Activated effector memory CD4-positive, alpha-beta T cell treated with Interleukin-2 at 50 U/mL for 16 hours (primary cell): ENCODE results near the gene PRKN.
"Not testable (repeated sequence)": the region's sequence is repeated elsewhere in the genome, so short reads cannot be mapped to it uniquely, and the experiment has no call there.

Source experiments
- DNase-seq: peaks from one replicate; pipeline ENCODE4 v3.0.0-alpha.2; 2020

PRKN gene

DNA sequence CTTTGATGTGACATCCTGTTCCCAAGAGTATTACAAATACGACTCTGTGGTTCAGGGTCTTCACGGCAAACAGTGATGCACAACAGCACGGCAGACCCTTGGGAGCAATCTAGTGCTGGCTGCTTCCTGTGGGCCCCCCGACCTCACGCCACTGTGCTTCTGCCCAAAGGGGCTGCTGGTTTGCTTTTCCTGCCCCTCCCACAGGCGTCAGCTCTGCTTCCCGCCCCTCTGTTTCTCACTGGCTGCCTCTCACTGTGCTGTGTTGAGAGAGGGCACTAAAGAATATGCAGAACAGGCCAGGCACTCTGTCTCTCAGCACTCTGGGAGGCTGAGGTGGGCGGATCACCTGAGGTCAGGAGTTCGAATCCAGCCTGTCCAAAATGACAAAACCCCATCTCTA lies 899.2 kb downstream of the PRKN start:
- no peak for DNase-seq

DNA sequence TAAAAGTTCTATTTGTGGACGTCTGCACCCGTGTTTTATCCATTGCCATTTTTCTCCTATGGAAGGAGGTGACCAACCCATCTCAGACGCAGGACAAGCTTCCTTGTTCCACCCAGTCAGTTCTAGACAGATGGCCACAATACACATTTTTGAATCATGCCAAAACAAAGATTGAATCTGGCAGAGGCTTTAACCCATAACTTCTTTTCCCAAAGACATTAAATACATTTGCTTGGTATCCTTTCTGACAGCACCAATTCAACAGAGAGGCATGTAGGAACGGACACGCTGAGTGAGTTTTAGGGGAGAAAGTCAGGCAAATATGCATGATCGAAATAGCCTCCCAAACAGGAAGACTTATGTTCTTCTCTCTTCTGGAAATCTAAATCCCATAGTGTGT lies 901.1 kb downstream of the PRKN start:
- no peak for DNase-seq

DNA sequence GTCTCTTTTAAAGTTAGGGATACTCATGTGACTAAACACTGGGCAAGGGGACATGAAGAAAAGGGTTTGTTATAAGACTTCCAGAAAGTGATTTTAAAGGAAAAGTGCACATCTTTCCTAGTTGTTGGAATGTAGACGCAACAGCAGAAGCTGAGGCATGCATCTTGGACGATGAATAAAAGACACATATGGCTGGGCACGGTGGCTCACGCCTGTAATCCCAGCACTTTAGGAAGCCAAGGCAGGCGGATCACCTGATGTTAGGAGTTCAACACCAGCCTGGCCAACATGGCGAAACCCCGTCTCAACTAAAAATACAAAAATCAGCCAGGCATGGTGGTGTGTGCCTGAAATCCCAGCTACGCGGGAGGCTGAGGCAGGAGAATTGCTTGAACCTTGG lies 905.4 kb downstream of the PRKN start:
- DNase-seq, result not testable (repeated sequence)

DNA sequence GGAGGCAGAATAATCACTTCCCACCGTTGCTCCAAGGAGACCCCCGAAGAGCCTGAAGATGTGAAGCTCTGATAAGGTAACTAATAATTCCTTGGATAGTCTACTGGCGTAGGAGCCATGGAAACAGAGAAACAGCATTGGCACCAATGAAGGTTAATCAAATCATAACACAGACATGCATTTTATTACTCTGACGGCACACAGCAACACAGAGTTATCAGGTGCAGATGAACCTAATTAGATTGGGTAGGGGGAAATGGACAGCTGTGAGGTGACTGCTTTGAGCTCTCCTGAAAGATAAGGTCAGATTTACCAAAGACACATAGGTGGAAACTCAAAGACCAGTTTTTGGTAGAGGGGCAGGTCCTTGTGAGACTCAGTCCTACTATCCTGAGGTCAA lies 909.7 kb downstream of the PRKN start:
- no peak for DNase-seq

DNA sequence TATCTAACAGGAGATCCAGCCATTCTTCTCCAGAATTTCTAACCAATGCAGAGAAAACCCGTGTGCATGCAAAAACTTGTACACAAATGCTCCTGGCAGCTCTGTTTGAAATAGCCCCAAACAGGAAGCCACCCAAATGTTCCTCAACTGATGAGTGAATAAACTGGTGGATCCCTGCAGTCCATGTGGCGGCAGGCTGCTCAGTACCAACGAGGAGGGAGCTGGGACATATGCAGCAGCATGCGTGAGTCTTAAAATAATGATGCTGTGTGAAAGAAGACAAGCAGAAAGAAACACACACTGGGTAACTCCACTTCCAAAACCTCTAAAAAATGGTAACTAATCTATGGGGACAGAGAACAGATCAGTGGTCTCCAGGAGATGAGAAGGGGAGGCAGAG lies 911.6 kb downstream of the PRKN start:
- no peak for DNase-seq

DNA sequence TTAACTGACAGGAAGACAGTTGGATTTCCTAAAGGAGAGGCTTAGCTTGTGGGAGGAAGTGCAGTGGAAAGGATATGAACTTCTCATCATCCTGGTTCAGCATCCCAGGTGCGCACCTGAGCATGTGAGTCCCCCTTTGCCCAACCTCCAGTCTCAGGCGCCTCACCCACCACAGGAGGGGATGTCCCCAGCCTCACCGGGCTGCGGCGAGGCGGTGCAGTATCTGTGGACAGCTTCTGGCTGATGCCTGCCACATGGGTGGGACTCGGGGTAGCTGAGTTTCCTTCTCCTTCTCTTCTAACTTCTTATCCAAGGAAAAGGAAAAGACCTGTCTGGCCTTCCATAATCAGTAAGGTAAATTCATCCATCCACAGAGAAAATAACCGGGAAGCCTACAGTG lies 914.4 kb downstream of the PRKN start:
- DNase-seq, result no peak

DNA sequence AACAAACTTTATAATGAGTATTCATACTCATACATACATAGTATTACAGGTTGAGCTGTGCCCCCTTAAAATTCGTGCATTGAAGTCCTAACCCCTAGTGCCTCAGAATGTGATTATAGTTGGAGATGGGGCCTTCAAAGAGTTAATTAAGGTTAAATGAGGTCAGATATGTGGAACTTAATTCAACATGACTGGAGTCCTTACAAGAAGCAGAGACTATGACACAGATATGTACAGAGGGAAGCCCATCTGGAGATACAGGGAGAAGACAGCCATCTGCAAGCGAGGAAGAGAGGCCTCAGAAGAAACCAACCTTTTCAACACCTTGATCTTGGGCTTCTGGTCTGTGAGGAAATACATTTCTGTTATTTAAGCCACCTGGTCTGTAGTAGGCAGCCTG lies 917.6 kb downstream of the PRKN start:
- DNase-seq, result no peak

DNA sequence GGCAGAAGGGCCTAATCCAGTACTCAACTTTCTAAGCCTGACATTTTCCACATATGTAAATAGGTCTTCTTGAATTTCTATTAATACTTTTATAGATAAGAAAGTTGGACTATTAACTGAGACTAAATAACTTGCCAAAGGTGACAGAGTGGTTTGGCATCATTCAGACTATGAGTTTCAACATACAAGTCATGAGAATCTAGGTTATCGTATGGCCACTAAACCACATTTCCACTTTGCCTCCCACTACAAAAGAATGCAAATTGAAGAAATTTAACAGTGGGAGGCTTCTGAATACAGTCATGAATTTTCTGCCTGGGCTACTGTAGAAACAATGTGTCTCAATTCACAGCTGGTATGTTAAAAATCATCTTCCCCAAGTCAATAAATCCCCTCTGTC lies 922.7 kb downstream of the PRKN start:
- DNase-seq, result no peak

DNA sequence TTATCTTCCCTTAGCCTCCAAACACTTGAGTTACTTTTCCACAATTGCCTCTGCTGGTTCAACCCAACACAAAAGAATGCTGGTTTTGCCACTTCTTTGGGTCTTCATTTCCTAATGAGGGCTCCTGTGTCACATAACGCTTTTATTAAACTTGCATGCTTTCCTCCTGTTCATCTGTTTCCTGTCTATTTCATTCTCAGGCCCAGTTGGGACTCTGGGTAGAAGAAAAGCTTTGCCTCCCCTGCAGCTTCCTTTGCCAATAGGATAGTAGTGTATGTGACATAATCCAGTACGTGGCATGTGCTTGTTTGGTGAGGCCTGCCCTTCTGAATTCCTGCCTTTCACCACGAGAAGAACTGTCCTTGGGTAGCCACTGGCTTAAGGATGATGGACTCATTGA lies 924.4 kb downstream of the PRKN start:
- DNase-seq, result no peak

DNA sequence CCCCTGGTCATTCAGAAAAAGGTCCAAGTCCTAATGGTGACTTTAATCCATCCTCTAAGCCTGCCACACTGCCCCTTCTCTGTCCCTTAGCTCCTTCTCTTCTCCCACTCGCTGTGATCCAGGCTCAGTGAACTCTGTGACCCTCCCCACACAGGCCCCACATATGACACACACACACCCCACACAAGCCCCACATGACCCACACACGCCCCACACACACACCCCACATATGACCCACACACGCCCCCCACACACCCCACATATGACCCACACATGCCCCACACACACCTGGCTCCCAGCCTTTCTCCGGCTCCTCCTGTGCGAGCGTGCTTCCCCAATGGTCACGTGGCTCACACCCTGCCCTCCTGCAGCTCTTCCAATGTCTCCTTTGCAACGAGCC lies 925.3 kb downstream of the PRKN start:
- no peak for DNase-seq

DNA sequence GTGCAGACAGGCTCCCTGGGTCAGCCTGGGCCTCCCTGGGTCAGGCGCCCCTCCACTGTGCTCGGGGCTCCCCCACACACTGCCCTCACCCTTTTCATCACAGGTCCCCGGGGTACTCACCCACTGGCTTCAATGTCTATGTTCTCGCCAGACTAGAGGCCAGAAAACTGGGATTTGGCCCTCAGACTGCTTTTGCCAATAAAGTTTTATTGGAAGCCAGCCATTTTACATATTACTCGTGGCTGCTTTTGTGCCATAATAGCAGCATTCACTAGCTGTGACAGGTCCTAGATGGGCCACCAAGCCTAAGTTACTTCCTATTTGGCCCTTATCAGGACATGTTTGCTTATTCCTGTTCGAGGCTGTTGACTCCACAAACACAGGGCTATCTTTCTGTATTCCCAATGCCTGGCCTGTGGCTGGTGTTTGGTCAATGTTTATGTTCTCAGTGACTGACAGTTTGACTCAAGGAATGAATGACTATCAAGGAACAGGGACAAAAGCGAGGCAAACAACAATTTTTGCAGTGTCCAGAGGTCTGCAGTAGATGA lies 928.6 kb downstream of the PRKN start:
- DNase-seq, result no peak

DNA sequence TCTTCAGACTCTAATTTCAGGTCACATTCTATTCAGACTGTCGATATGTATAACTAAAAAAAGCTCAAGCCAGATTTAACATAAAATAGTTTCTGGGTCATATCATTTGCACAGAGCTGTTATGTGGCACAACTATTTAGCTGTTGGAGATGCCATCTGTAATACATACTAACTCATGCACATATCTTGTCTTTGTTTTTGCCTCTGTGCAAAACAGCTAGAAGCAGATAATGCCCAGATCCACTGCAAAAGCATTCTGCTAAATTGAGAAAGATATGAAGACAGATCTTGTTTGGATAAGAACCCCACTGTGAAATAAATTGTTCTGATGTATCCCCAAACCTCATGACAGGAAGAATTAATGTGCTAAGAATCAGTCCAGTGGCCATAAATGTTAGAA lies 930.9 kb downstream of the PRKN start:
- DNase-seq, result no peak

DNA sequence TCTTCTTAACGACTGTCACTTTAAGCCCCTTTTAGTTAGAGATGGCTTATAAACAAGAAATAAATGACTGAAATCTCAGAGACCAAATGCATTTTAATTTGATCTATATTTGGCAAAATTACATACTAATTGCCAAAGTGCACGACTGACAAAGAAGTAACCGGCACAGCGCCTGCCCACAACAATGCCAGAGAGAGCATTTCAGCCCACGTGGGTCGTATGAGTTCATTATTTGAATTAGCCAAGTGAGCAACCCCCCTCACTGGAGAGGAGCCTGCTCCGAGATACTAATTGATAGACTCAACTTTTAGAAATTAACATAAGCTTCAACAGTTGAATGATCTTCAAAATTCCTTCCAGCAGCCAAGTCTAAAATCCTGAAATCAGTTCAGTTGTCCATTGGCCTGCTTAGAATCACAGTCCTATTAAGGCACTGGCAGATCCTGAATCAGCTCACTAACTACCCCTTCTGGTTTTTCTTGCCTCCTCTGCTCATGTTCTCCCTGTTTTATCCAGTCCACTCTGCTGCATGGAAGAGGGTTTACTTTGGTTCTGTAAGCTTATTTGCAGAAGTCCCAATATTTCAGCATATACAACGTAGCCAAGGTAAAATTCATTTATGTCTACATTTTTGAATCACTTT lies 934.6 kb downstream of the PRKN start:
- no peak for DNase-seq

DNA sequence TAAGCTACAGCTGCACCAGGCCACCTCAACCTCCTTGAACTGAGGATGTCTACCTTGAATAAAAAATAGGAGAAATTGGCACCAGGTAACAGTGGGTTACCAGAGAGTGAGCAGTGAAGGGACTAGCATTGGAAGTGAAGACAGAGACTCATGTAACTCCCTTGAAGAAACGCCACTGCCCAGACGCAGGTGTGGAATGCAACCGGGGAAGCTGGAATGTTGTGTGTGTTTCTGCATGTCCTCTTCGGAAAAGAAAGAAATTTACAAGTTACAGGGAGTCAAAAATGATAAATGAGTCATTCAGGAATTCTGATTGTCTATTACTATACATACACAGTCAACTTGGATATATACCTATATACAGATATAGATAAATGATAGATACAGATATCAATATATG lies 939.0 kb downstream of the PRKN start:
- DNase-seq, result no peak

DNA sequence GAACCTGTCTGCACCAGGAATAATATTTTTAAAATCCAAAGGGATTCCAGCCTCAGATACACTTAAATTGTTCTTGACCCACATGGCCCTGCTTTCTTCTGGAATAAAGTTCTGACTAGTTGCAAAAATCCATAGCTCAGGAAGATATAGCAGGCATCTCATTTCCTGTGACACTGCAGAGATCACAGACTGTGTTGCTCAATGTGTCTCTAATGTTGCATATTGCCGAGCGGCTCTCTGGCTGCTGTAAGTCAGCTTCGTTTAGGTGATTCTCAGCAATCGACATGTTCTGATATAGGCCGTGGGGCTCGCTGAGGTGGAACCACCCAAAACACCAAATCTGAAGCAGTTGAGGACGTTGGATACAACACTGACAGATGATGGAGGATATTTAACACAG lies 955.4 kb downstream of the PRKN start:
- no peak for DNase-seq

DNA sequence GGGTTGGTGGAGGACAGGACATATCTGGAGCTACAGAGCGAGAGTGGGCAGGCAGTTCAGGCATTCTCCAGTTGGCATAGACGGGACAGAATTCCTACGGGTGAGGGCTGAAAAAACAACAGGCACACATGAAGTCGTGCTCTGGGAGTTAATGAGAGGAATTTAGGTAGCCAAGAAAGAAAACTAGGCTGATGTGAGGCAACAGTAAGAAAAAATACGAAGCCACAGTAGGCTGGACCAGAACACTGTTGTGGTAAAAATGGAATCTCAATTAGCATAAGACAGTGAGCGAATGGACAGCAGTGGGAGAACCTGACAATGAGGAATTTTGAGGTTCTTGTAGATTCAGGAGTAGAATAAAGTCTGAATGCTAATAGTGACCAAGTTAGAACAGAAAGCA lies 965.6 kb downstream of the PRKN start:
- DNase-seq, result no peak

DNA sequence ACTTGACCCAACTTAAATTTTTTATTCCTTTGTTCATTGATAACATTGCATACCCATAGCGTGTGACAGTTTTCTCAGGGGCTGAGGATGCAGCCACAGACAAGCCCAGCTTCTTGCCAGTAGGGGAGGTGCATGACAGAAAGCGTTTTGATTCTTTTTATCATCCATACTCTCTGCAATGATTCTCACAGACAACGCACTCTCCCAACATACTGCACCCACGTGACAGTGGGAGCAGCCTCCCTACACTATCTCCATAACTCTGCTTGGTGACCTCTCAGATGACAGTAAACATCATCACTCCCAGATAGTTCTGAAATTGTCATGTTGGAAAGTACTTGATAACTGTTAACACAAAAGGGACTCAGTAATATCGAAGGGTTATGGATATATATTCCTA lies 972.5 kb downstream of the PRKN start:
- no peak for DNase-seq

DNA sequence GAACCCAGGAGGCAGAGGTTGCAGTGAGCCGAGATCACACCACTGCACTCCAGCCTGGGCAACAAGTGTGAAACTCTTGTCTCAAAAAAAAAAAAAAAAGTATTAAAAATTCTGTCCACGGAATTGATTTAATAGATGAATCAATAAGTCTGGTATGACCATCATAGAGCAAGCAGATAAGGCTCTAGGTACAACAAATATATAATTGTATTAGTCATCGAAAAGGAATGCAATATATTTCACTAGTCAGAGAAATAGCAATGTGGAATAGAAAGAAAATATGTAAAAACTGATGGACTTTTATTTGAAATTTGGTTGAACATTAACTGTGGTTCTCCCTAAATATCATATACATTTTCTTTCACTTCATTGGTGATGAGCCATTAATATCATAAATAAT lies 976.9 kb downstream of the PRKN start:
- DNase-seq, result no peak

DNA sequence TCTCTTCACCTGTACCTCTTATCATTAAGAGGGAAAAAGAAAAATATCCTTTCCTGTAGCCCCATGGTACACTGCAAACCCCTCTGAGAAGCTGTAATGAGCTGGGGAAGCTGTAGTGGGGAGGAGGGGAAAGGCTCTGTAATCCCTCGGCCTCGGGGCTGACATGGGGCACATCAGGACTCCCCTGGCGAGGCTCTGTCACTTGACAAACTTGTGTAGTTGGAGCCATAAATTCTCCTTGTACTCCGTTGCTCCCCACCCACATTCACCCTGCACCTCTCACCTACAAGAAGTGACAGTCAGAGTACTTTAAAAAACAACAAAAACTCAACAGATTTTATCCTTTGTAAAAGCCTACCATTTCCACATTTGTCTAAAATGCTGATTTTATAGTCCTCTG lies 978.0 kb downstream of the PRKN start:
- DNase-seq, result no peak

DNA sequence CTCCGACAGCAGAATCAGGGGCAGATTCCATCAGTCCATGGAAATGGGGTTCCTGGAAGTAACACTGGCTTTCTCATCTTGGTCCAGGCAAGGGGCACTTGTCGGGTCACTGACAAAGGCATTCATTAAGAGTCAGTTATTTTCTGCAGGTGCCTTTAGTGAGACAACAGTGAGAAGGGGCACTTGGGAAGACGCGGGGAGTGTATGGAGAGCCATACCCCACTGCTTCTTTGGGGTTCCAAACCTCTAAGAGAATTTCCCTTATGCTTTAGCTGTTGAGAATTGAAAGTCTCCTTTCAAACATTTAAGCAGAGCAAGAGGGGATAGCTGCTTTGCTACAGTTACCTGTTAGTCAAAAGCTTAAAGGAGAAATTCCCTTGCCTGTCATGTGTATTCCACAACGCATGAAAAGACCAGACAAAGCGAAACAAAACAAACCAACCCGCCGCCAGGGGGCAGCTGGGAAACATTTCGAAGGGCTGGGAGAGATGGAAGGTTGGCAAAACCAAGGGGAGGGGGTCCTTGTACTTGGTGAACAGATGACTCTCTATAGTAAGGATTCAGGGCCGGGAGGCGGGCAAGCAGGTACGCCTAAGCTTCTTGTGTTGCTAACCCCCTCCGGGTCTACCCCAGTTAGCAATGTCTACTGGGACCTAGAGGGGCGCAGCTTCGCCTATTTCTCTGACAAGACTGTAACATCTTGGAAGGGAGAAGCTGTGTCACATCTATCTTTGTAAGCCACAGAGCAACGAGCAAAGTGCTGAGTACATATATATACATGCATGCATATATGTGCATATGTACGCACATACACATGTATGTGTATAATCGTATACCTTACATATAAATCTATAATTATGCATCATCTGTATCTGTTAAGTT lies 978.8 kb downstream of the PRKN start:
- no peak for DNase-seq

DNA sequence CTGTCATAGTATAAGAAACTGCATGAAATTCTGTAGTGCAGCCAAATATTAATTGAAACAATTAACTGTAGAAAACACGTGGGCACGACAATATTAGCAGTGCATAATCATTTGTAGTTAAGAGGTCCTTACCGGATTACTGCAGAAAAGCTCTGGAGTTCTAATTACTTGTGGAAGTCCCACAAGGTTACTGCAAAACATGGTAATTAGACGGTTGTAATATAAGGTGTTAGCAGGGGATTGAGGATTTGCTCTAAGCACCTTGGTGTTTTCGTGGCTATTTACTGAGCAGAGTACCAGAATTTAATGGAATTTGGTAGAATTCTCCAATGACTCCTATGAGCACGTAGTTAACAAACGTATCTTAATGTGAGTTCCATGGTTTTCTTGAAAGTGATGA lies 980.1 kb downstream of the PRKN start:
- DNase-seq, result no peak

DNA sequence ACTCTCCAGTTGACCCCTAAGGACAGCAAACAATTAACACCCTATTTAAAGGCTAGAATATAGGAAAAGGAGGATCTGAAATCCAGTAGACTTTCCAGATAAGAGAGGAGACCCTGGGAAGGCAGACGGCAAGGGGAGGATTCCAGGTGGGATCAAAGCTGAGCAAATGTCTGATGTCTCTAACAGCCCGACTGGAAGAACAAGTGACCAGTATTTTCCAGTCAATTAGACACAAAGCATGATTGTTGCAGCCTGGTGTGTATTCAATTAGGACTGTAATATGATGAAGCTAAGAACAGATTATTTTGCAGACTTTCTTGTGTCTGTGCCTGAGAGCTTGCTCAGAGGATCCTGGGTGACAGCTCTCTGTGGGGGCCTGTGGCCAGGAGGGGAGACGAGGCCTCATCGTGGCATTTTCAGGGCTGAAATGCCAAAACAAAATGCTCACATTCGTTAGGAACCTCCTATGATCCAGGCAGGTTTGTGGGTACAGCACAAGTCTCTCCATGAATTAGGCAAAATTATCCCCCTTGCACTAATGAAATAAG lies 981.9 kb downstream of the PRKN start:
- no peak for DNase-seq

DNA sequence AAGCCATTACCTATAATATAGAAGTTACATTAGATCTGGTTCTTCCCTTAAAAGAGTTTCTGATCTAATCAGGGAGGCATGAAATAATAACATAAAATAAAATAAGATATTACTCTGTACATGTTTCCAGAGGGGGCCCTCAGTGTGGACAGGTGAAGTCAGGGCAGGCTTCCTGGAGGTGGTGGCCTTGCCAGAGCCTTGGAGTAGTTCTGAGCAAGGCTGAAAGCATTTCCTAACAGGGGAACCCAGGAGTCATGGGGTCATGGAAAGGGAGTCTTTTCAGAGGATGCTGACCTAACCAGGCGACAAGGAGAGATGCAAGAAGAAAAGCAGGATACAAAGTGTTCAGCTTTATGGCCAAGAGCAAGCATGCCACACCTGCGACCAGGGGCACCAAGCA lies 982.4 kb downstream of the PRKN start:
- DNase-seq, result no peak
